ENCODE measurements around the gene SHF.
"Not testable (repeated sequence)": the region's sequence is repeated elsewhere in the genome, so short reads cannot be mapped to it uniquely, and the experiment has no call there.

SHF gene

GRCh38 chr15:45143056-45143455 is 44.7 kb downstream of the SHF start:
- DNase-seq: no peak

GRCh38 chr15:45141386-45141785 is 46.4 kb downstream of the SHF start:
- DNase-seq: no peak

GRCh38 chr15:45140557-45141250 is 47.1 kb downstream of the SHF start:
- peak in 1 of 3 experiments; percentile 0 for DNase-seq

- no peak for DNase-seq
Measured at GRCh38 chr15:45139770-45140169, 48.0 kb downstream of the SHF start.

- DNase-seq: no peak
Measured at GRCh38 chr15:45138814-45139765, 48.7 kb downstream of the SHF start.

GRCh38 chr15:45137703-45138102 is 50.1 kb downstream of the SHF start:
- no peak for DNase-seq

- no peak for DNase-seq
Measured at GRCh38 chr15:45136378-45136764, 51.4 kb downstream of the SHF start.

- not testable (repeated sequence) for DNase-seq
Measured at GRCh38 chr15:45135705-45136377, 51.9 kb downstream of the SHF start.

- no peak for DNase-seq
Measured at GRCh38 chr15:45134682-45135604, 52.8 kb downstream of the SHF start.

- DNase-seq: no peak
Measured at GRCh38 chr15:45134046-45134445, 53.7 kb downstream of the SHF start.

- peak in 1 of 3 experiments; percentile 0 for DNase-seq
Measured at GRCh38 chr15:45133561-45133920, 54.2 kb downstream of the SHF start.

GRCh38 chr15:45132844-45133560 is 54.8 kb downstream of the SHF start:
- no peak for DNase-seq

- DNase-seq: no peak
Measured at GRCh38 chr15:45131510-45131909, 56.3 kb downstream of the SHF start.

- no peak for DNase-seq
Measured at GRCh38 chr15:45130291-45131000, 57.3 kb downstream of the SHF start.

GRCh38 chr15:45129651-45130129 is 58.1 kb downstream of the SHF start, which contains the start of the genes DUOX1 and DUOXA1:
DUOX1 (plus strand) TSS chr15:45129994; CDS start chr15:45131967, 1,973 bp downstream.
DUOXA1 (minus strand) TSS chr15:45129879; CDS start chr15:45123014, 6,865 bp downstream.
- no peak for DNase-seq

- DNase-seq: no peak
Measured at GRCh38 chr15:45128971-45129639, 58.7 kb downstream of the SHF start.

GRCh38 chr15:45126535-45127158 is 61.1 kb downstream of the SHF start:
- DNase-seq: peak in 1 of 3 experiments; percentile 28

GRCh38 chr15:45123397-45123796 is 64.4 kb downstream of the SHF start:
- DNase-seq: no peak

- no peak for DNase-seq
Measured at GRCh38 chr15:45122719-45123118, 65.0 kb downstream of the SHF start.

All from NCI-H1417 (cell line).